GM04504 (cell line): ENCODE data around the gene ITGB6.

ENCODE experiments used
- DNase-seq: peaks from one replicate; pipeline ENCODE4 v3.0.0-alpha.2; 2012; ENCODE audit warnings: low read depth

ITGB6 gene, protein sequence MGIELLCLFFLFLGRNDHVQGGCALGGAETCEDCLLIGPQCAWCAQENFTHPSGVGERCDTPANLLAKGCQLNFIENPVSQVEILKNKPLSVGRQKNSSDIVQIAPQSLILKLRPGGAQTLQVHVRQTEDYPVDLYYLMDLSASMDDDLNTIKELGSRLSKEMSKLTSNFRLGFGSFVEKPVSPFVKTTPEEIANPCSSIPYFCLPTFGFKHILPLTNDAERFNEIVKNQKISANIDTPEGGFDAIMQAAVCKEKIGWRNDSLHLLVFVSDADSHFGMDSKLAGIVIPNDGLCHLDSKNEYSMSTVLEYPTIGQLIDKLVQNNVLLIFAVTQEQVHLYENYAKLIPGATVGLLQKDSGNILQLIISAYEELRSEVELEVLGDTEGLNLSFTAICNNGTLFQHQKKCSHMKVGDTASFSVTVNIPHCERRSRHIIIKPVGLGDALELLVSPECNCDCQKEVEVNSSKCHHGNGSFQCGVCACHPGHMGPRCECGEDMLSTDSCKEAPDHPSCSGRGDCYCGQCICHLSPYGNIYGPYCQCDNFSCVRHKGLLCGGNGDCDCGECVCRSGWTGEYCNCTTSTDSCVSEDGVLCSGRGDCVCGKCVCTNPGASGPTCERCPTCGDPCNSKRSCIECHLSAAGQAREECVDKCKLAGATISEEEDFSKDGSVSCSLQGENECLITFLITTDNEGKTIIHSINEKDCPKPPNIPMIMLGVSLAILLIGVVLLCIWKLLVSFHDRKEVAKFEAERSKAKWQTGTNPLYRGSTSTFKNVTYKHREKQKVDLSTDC

DNA sequence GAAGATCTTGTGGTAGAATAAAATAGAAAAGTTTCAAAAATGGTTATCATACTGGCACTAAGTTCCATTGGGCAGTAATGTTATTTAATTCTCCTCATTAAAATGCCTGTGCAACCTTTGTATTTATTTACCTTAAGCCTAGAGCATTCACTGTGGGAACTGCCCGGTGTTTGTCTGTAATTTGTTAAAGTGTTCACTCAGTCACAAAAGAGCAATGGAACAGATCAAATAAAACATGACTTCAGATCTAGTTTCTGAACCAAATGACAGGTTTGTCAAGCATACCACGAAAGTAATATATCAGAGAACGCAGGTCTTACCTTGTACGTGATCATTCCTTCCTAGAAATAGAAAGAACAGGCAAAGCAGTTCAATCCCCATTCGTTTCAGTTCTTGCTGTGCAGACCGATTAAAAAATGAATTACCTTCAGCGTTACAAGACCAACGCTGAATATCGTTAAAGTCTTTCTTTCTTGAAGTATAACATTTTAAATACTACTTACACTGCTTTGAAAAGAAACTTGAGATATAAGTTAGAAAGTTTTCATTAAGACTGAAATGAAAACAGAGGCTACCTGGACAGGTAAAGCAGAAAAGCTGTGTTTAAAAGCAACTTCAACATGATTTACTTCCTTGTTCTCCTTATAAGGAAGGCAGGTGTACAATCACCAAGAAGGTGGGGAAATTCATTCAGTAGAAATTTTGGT lies at the start of gene ITGB6:
Gene ITGB6 (minus strand): TSS at position 590 of the 707 bp plus-strand sequence. CDS start 209 bp downstream, at position 381.
- DNase-seq: no peak

DNA sequence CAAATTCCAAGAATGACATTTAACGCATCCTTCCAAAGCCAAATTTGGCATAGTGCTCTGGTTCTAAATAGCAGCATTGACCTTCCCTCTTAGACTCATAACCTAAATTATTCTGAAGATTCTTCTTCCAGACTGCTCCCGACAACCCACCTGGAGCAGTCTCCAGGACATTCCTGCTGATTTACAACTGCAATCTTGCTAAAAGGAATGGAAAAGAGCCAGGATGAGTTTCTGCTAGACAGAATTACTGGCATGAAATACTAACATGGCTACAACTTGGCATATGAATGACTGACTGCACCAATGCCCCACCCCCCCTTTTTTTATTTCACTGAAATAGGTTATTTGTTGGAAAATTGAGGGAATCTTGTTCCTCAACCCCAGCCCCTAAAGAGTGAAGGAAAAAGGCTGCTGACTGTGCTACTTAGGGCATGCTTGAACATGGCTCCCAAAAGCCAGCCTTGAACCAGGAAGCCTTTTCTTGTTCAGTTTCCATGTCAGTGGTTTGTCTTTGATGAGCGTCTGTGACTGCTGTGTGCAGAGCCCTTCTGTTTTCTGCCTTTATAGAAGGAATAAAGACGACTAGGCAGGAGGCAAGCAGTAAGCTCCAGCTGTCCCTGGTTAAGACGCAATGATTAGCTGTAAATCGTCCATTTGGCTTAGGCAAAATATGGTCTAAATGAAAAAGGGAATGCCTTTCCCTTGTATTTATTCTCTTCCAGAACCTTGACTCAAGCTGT lies 47.4 kb upstream of the ITGB6 start:
- DNase-seq: no peak

DNA sequence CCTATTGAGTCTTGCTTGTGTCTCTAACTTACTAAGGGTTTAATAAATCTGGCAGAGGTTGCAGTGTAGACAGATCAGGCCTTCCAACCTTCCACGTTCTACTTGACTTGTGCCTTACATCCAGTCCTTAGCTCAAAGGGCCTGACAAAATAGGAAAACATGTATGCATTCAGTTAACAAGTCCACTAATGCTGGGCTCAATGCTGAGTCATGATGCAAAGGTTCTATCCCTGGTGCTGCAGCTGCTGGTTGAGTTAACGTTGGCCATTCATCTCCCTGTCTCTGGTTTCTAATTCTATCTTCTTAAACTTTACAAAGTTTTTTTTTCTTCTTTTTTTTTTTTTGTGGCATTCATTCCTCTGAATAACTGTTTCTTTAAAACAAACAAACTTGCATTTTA lies 46.3 kb upstream of the ITGB6 start:
- DNase-seq: no peak

DNA sequence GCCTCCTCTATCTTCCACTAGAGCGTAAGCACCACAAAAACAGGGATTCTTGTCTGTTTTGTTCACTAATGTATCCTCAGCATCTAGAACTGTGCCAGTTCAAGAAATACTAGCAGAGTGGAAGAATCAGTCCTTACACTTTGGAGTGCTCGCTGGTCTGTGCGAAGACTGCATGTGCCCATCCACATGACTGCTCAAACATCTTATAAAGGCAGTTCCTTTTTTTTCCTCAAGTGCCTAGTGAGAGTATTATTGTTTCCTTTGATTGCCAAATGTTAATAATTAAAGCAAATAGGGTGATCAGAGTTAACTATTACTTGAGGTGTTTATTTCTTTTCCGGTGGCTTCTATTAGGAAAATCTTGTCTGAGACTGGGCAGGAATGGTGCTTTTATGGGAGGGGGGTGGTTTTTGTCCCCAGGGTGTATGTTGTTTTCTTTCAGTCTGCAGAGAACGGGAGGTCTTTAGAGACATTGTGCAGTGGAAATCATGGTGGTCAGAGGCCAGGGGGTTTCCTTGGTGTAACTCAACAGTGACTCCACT lies 45.6 kb upstream of the ITGB6 start:
- no peak for DNase-seq

DNA sequence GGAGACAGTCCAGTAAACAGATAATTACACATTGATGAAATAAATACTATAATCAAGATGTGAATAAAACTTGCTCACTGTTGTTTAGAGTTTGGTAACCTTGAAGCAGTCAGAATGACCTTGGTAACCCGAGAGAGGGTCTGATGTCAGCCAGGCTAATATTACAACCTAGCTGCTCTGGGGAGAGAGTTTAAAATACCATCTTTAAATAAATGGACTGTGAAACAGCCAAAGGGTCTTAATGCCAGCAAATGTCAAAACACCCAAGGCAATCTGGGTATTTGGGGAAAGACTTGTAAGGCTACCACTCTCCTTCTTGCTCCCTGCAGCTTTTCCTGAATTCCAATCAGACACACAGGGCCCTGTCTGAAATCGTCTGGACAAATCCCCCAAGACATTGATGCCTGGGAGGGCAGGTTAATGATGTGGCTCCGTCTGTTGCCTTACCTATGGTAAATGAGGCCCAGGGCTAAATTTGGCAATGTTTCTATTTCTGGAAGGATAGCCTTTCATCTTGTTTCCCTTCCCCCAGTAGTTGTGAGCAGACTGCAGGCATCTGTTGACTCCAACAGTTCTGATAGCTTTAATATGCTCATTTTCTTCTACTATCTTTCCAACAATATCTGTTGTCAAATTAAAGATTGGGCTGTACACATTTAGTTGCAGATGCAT lies 43.0 kb upstream of the ITGB6 start:
- no peak for DNase-seq

DNA sequence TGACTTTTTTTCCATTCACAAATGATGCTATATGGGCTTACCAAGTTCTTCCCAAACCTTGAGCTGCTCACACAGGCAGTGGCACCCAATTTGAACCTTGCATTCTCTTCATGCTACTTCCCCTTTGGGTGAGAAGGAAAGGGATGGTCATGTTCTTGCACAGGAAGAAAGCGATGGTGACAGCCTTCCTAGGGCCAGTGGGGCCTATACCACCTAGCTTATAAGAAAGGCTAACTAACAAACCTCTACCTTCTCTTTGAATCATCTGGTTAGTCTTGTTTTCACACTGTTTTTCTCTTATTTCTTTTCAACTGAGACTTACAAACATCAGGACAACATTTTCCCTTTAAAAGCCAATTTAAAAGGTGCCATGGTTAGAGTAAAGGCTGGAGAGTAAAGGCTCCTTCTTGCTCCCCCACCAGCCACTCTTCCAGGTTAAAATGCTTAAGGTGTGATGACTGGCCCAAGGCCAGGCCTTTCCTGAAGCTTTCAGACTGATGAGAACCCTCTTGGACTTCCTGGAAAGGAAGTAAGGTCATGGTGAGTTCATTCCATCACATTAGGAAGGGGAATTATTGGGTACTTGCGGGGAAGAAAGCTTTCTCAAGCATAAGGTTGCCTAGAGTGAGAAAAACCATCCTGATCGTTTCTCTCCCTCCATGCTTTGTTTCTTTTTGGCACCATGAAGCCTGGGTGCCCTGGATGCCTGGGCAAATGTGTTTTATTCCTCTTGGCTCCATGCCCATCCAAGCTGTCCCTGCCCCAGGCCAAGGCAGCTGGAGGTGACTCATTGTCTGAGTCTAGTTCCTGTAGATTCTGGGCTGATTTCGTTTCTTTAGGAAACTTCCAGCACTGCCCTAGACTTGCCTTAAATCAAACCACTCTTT lies 41.4 kb upstream of the ITGB6 start:
- DNase-seq: peak; percentile 33

DNA sequence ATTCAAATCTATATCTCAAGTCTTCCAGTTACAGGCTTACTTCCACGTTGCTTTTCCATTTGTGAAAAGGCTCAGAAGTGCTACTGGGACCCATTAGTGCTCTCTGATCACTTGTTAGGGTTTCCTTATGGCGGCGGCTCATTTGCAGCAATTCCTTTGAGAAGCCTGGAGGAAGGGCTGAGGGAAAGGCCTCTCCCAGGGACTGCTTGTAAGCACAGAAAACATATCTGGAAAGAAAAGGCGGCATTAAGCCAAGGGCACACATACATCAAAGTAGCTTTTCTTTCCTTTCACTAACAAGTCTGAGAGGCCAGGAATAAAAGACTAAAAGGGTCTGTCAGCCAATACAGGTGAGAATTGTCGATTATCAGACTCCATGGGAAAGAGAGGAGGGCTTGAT lies 39.4 kb upstream of the ITGB6 start:
- no peak for DNase-seq

DNA sequence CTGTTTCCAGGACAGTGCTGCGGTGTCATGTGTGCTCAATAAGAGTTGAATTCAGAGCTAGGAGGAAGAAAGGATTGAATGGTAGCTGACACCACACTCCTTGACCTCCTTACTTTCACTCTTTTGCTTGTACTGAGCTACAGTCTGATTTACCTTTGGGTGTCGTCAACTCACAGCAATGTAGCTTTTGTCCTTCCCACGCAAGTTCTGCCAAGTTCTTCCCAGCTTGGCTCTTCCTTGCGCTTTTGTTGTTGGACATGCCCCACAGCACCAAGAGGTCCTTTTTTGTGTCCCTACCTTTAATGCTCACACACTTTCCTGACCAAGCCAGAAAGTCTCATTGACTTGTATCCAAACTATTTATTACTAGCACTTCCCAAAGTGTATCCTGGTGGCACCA lies 38.3 kb upstream of the ITGB6 start:
- DNase-seq: no peak

DNA sequence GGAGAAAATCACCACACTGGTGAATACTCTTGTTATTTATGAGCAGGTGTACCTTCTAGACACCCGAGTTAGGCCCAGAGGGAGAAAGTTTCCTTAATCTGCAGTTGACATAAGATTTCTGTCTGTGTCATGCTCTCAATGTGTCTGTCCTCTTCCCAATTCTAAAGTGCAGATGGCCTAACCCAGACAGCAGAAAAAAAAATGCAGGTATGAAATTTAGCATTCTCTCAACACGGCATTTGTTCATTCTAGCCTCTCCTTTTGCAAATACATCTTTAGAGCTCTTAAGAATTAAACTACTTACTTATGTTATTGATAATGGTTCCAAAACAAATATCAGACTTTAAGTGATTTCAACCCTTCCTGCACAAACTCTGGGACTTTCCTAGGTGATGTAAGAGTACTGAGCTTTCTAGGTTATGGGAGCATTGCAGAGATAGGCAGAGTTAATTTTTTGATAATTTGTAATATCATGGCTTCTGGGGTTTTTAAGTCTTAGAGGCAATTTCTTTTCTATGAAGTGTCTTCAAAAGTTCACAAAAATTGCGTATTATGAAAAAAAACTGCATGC lies 32.9 kb upstream of the ITGB6 start:
- DNase-seq: no peak

DNA sequence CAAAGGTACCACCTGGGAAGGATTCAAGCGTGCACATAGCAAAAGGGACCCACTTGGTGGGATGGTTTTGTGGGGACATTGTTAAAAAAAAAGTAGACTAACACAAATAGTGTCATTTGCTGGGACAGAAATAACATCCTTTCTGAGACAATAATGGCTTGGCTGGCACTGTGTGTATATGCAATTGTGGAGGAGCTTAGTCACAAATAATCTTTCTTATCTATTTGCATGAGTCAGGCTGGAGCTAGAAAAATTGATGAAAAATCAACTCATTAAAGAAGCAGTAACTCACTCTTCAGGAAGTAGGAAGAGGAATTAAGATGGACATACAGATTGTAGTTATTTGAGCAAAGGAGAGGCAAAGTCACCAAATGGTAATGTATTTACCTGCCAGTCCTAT lies 29.5 kb upstream of the ITGB6 start:
- no peak for DNase-seq

DNA sequence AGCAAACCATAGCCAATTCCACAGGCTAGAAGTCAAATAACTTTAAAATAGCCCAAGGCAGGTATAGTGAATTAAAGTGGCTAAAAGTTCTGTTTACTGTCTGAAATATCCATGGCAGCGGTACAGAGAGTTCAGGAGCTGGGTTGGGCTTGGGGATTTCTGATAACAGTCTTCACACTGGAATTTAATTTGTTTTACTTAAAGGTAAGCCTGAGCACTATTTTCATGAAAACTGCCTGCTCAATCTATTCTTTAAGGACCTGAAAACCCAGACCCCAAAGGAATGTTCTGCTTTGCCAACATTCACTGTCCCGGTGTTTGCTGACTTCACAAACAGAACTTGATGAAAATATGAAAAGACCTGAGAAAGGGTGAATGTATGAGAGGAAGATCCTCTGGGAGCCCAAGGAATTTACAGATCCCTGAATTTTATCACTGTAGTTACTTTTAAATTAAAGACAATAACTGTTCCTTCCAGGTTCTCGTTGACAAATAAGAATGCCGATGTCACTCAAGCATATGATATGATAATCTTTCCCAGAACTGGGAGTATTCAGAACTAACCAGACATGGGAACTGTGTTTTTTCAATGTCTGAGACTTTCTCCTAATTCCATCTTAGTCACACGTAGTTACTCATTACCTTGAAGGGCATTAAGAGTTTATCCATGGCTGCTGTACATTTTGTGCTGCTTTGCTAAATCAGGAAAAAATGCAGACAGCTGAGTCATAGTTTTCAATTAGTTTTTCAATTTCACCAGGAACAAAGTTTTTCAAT lies 28.3 kb upstream of the ITGB6 start:
- peak; percentile 38 for DNase-seq

DNA sequence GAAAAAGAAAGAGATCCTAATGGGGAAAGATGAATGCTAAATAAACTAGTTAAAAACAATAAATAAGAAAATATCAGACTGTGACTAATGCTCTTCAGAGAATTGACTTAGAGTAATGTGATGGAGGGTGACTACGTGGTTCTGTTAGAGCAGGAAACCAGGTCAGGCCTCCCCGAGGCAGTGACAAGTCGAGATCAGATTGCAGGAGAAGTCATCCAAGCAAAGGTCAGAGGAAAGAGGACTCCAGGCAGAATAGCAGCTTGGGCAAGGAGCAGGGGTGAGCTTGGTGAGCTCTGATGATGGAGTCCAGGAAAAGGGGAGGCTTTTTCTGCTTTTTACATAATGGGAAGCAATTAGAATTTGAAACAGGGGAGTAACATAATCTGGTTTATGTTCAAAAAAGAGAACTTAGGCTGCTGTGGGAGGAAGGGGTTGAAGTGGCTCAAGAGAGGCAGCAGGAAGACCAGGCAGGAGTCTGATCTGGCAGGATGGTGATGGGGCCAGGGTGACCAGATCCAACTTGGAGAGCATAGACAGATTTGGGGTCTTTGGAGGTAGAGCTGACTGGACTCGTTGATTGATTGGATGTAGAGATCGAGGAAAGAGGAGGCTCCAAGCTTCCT lies 27.3 kb upstream of the ITGB6 start:
- DNase-seq: no peak

DNA sequence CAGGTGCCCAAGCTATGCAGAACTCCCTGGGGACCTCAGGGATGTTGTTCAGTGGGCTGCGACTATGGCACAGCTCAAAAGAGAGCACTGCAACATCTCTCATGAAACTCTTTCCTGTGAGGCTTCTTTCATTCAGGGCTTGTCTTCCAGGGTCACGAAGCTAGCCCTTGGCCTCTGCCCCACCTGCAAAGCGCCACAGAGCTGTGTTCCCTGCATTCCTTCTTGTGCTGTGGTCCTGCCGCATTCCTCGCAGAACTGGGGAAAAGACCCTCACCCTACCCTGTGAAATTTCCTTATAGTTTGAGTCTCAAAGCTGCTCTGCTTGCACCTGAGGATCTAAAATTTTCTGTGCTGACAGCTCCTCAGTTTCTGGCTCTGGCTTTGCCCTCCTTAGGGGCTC lies 26.3 kb upstream of the ITGB6 start:
- DNase-seq: no peak

DNA sequence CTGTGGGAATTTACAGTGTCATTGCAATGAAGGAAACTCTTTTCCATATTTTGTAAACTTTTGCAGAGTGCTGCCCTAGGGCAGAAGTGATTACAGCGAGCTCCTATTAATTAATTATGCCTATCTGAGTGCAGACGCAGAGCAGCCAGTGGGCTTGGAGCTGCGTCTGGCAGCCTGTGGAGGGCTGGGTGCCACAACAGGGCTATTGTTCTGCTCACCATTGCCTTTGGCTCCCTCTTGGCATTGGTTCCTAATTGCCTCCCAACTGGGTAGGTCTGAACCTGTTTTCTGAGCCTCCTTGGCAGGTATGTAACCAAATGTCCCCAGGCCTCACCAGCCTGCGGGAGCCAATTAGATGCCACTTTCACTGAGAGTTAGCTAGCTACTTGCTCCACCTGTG lies 25.6 kb upstream of the ITGB6 start:
- no peak for DNase-seq

DNA sequence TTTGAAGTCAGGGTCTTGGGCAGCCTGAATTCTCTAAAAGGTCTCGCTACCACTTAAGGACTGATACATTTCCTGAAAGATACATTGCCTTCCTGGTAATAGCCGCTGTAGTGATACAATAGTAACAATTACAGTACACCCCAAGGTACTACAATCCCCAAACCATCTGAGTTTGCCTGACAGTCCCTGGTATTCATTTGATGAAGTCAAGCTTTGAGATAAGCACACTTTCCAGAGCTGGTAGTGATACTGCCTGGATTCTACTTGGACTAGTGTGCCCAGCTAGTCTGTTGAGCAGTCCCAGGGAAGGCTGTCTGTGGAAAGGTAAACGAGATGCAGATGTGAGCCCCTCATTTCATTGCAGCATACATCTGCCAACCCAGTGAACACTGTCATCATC lies 24.4 kb upstream of the ITGB6 start:
- no peak for DNase-seq

DNA sequence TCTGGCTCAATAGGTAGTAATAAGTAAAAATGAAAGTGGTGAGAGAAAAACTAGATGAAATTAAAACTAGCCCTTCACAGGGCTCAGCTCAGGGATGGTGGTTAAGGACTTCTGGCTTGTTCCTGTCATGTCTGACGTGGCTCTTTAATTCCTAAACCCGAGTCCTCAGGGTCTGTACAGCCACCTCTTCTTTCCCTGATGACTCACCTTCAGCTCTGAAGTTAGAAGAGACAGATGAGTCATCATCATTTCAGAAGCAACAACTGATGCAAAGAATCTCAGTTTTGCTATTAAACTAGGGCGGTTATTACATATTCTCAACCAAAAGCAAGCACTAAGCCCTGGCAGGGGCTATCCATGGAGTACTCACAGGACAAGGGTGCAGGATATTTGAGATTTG lies 24.0 kb upstream of the ITGB6 start:
- peak; percentile 88 for DNase-seq

DNA sequence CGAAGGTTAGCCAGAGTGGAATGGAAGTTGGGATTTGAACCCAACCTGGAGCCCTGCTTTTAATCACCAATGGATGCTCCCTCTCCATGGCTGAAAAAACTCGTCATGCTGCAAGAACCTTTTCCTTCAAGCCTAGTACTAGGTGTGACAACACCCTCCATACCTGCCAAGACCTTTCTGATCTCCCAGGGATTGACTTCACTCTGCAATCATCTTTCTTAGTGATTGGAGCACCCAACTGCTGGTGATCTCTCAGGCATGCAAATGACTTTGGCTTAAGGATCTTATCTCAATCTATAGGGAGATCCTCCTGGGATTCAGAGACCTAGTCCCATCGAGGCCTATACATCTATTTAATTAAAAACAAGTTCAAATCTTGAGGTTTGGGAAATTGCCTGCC lies 23.5 kb upstream of the ITGB6 start:
- no peak for DNase-seq

DNA sequence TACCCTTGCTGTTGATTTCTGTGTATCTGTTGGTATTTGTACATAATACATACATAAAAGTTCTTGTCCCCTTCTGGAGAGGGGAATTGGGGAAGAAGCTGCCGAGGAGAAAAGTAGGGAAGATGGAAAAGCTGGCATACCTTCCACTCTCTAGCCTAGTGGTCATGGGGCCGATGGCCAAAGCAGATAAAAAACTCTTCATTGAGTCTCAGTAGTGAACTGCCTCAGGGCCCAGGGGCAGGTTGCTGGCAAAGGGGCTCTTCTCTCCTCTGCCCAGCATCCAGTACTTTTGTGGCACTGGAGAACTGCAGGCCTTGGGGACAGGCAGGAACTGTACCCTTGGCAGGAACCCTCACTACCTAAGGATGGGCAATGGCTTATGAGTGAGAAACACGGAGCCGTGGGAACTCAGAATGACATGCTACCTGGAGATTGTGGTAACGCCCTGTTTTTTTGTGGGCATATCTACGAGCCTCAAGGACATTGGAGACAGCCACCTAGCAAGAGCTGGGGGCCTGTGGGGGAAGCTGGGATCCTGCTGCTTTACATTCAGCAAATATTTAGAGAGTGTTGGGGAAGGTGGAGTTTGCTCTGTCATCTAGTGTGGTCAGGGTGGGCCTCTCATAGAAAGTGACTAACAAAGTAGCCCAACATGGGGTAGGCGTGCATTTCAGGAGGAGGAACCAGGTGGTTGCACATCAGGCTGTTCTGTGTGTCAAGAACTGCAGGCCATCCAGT lies 22.6 kb upstream of the ITGB6 start:
- DNase-seq: no peak
